ENCODE results near the gene ABCC3.

Gene ABCC3

DNA sequence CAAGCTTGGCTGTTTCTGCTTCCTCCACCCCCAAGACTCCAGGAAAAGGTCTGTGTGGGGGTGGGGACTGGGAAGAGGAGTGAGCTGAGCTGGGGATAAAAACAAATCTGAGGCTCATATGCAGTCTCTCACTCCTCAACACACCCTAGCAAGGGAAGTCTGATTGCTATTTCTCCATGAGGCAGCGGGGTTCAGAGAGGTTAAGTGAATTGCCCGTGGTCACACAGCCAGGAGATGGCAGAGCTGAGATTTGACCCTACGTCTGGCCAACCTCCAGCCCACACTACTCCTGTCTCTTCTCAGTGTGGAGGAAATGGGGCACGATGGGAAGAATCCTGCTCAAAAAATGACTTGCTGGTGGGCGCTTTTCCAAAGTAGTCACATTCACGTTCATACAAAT is 4.8 kb upstream of the ABCC3 start:
- FAIRE-seq (no peak), DNase-seq (ENCODE audit: insufficient read length, low spot score) (no peak)
- no peak for TF ChIP-seq CTCF (IDR thresholded peaks at IDR 0.05; ENCODE audit: insufficient read depth, missing control alignments)

DNA sequence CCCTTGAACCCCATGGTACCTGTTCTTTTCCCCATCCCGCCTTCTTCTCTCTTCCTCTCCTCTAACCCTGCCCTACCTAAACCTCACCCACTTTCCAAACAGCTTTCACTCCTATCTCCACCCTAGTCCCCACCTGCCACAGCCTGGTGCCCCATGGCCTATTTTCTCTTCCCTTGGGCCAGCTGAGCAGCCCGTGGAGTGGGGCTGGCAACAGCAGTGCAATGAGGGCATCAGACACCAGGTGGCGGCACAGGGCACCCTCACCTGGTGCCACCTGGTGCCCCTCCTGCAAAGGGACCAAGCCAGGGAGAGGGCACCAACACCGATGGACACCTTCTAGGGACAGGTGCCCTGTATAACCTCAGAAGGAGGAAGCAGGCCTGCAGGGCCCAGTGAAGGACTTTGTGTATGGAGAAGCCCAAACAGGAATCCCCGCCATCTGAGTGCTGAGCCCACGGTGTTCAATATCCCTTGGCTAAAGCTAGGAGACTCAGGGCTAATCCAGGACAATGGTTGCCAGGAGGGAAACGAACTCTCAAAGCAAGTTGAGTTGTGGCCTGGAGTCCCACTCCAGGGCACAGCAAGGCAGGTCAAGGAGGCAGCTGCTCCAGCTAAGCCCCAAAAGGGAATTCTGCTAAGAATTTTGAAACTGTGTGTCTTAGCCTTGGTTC is 4.0 kb upstream of the ABCC3 start:
- FAIRE-seq (no peak), DNase-seq (ENCODE audit: insufficient read length, low spot score) (no peak)
- peak; percentile 81 for TF ChIP-seq CTCF (IDR thresholded peaks at IDR 0.05; ENCODE audit: insufficient read depth, missing control alignments)

DNA sequence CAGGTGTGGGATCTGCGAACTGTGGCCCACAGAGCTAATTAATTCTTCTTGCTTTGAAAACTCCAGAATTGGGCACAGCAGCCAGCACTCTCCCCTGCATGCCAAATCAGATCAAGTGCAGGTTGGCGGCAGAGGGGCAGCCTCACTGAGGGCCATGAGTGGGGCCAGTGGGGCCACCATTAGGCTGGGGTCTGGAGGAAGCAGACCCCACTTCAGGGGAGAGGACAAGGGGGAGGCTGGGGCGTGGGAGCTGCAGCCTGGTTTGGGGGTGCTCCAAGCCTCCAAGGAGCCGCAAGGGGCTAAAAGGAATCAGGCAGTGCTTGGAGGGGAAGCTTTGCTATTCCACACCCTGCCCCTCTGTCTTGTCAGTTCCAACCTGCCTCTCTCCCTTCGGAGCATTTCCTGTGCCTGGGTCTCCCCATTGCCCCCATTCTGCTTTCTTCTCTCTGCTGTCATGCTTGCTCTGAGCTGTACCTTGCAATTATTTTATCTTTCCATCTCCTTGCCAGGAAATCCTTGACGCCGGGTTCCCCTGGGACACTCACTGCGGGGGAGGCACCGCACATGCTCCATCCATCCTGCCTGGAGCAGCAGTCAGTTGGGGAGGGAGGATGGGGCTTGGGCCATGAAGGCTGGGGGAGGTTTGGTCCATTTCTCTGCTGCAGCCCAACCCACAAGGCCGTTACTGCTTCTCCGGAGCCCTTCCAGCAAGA is 3.3 kb upstream of the ABCC3 start:
- FAIRE-seq (no peak), DNase-seq (ENCODE audit: insufficient read length, low spot score) (no peak)
- TF ChIP-seq CTCF (IDR thresholded peaks at IDR 0.05; ENCODE audit: insufficient read depth, missing control alignments), result no peak

- FAIRE-seq (no peak), DNase-seq (ENCODE audit: insufficient read length, low spot score) (no peak)
- no peak for TF ChIP-seq CTCF (IDR thresholded peaks at IDR 0.05; ENCODE audit: insufficient read depth, missing control alignments)
Measured at GRCh38 chr17:50631908-50632571, 2.6 kb upstream of the ABCC3 start.

DNA sequence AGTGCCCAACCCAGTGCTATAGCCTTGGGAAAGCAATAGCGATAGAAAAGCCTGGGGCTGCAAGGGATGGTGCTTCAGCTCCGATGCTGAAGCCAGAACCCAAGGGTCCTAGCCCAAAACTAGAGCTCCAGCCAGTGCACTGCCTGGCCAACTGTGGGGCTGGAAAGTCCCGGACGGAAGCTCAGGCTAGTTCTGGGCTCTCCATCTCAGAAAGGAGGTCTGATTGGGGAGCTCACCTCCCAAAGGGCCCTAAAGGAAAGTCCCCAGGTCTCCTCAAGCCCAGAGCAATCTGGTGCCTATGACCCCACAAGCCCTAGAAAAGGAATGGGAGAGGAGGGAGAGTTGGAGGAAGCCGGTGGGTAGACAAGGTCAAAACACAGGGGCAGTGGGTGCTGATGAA is 2.0 kb upstream of the ABCC3 start:
- DNase-seq (ENCODE audit: insufficient read length, low spot score), result no peak
- no peak for FAIRE-seq
- no peak for TF ChIP-seq CTCF (IDR thresholded peaks at IDR 0.05; ENCODE audit: insufficient read depth, missing control alignments)

- FAIRE-seq, result no peak
- no peak for TF ChIP-seq CTCF (IDR thresholded peaks at IDR 0.05; ENCODE audit: insufficient read depth, missing control alignments)
- DNase-seq (ENCODE audit: insufficient read length, low spot score), result no peak
Measured at GRCh38 chr17:50633683-50634082, 998 bp upstream of the ABCC3 start.
